ENCODE data around the gene CNKSR2. TPM values are rescaled to one million over a fixed set of nuclear protein-coding genes. Genes with fewer than 3 reads are reported as not detected.

Gene CNKSR2
- polyA plus RNA-seq (ENCODE audit: insufficient read length in 4 of 4): 1 to 10 TPM in 3 of 4 donors, under 1 TPM in 1; 0.78 to 1.5 (median 1.2) TPM

- DNase-seq (ENCODE audit: low read depth in 4 of 4, low spot score in 2 of 4): peak in 1 of 4 donors; percentile 38
Observed at GRCh38 chrX:21374163-21374993, at the start of gene CNKSR2. Gene CNKSR2 (plus strand): TSS chrX:21374418. CDS start chrX:21374898, 480 bp downstream.

GRCh38 chrX:21354725-21355124, 19.5 kb upstream of the CNKSR2 start:
- no peak for DNase-seq (ENCODE audit: low read depth in 4 of 4, low spot score in 2 of 4)

GRCh38 chrX:21355831-21356230, 18.4 kb upstream of the CNKSR2 start:
- DNase-seq (ENCODE audit: low read depth in 4 of 4, low spot score in 2 of 4): no peak

- DNase-seq (ENCODE audit: low read depth in 4 of 4, low spot score in 2 of 4): no peak
Observed at GRCh38 chrX:21369613-21370012, 4.6 kb upstream of the CNKSR2 start.

- no peak for DNase-seq (ENCODE audit: low read depth in 4 of 4, low spot score in 2 of 4)
Observed at GRCh38 chrX:21373001-21373400, 1.2 kb upstream of the CNKSR2 start.

- DNase-seq (ENCODE audit: low read depth in 4 of 4, low spot score in 2 of 4): no peak
Observed at GRCh38 chrX:21373637-21374162, 518 bp upstream of the CNKSR2 start.

- no peak for DNase-seq (ENCODE audit: low read depth in 4 of 4, low spot score in 2 of 4)
Observed at GRCh38 chrX:21374994-21375707, 933 bp downstream of the CNKSR2 start.

- no peak for DNase-seq (ENCODE audit: low read depth in 4 of 4, low spot score in 2 of 4)
Observed at GRCh38 chrX:21375708-21376009, 1.4 kb downstream of the CNKSR2 start.

GRCh38 chrX:21376636-21377035, 2.4 kb downstream of the CNKSR2 start:
- no peak for DNase-seq (ENCODE audit: low read depth in 4 of 4, low spot score in 2 of 4)

- no peak for DNase-seq (ENCODE audit: low read depth in 4 of 4, low spot score in 2 of 4)
Observed at GRCh38 chrX:21379991-21380390, 5.8 kb downstream of the CNKSR2 start.

GRCh38 chrX:21382715-21383114, 8.5 kb downstream of the CNKSR2 start:
- no peak for DNase-seq (ENCODE audit: low read depth in 4 of 4, low spot score in 2 of 4)

GRCh38 chrX:21383546-21383945, 9.3 kb downstream of the CNKSR2 start:
- no peak for DNase-seq (ENCODE audit: low read depth in 4 of 4, low spot score in 2 of 4)

- DNase-seq (ENCODE audit: low read depth in 4 of 4, low spot score in 2 of 4): no peak
Observed at GRCh38 chrX:21384178-21384577, 10.0 kb downstream of the CNKSR2 start.

GRCh38 chrX:21394792-21395191, 20.6 kb downstream of the CNKSR2 start:
- no peak for DNase-seq (ENCODE audit: low read depth in 4 of 4, low spot score in 2 of 4)

GRCh38 chrX:21398426-21398825, 24.2 kb downstream of the CNKSR2 start:
- DNase-seq (ENCODE audit: low read depth in 4 of 4, low spot score in 2 of 4): no peak

- no peak for DNase-seq (ENCODE audit: low read depth in 4 of 4, low spot score in 2 of 4)
Observed at GRCh38 chrX:21400408-21401121, 26.3 kb downstream of the CNKSR2 start.

GRCh38 chrX:21408307-21408706, 34.1 kb downstream of the CNKSR2 start:
- DNase-seq (ENCODE audit: low read depth in 4 of 4, low spot score in 2 of 4): no peak

- DNase-seq (ENCODE audit: low read depth in 4 of 4, low spot score in 2 of 4): no peak
Observed at GRCh38 chrX:21408788-21409187, 34.6 kb downstream of the CNKSR2 start.

GRCh38 chrX:21412029-21412428, 37.8 kb downstream of the CNKSR2 start:
- no peak for DNase-seq (ENCODE audit: low read depth in 4 of 4, low spot score in 2 of 4)

- no peak for DNase-seq (ENCODE audit: low read depth in 4 of 4, low spot score in 2 of 4)
Observed at GRCh38 chrX:21412883-21413282, 38.7 kb downstream of the CNKSR2 start.

- no peak for DNase-seq (ENCODE audit: low read depth in 4 of 4, low spot score in 2 of 4)
Observed at GRCh38 chrX:21427086-21427485, 52.9 kb downstream of the CNKSR2 start.

Measured in left renal cortex interstitium (tissue), 4 donors.